Ovary (tissue), 3 donors: ENCODE results near the gene CFDP1.

Experiments
- POLR2A ChIP-seq: fragments of 450-650 bp; IDR thresholded peaks from one replicate; pipeline ENCODE4 v1.6.1; 2017; ENCODE audit warnings: antibody characterized with exemption, mild to moderate bottlenecking, moderate library complexity
- TF ChIP-seq, protein P1 (sequence below), 3 donors: fragments of 450-650 bp in 2 of 3; fragments of 200-600 bp in 1 of 3; IDR thresholded peaks; one replicate each; pipeline versions ENCODE4 v1.5.1 to v1.8.0; 2016 to 2022; ENCODE audit warnings: antibody characterized with exemption in 3 of 3, mild to moderate bottlenecking in 1 of 3
- donor health status: DM: no; HTN: no; CAD: no.

- TF ChIP-seq, protein P1, sequence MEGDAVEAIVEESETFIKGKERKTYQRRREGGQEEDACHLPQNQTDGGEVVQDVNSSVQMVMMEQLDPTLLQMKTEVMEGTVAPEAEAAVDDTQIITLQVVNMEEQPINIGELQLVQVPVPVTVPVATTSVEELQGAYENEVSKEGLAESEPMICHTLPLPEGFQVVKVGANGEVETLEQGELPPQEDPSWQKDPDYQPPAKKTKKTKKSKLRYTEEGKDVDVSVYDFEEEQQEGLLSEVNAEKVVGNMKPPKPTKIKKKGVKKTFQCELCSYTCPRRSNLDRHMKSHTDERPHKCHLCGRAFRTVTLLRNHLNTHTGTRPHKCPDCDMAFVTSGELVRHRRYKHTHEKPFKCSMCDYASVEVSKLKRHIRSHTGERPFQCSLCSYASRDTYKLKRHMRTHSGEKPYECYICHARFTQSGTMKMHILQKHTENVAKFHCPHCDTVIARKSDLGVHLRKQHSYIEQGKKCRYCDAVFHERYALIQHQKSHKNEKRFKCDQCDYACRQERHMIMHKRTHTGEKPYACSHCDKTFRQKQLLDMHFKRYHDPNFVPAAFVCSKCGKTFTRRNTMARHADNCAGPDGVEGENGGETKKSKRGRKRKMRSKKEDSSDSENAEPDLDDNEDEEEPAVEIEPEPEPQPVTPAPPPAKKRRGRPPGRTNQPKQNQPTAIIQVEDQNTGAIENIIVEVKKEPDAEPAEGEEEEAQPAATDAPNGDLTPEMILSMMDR (IDR thresholded peaks at IDR 0.05): no peak
- no peak for TF ChIP-seq POLR2A
These were observed 24.7 kb upstream of the CFDP1 start for GRCh38 chr16:75458029-75458428.
